ENCODE measurements around the gene PDE4D.

PDE4D gene

DNA sequence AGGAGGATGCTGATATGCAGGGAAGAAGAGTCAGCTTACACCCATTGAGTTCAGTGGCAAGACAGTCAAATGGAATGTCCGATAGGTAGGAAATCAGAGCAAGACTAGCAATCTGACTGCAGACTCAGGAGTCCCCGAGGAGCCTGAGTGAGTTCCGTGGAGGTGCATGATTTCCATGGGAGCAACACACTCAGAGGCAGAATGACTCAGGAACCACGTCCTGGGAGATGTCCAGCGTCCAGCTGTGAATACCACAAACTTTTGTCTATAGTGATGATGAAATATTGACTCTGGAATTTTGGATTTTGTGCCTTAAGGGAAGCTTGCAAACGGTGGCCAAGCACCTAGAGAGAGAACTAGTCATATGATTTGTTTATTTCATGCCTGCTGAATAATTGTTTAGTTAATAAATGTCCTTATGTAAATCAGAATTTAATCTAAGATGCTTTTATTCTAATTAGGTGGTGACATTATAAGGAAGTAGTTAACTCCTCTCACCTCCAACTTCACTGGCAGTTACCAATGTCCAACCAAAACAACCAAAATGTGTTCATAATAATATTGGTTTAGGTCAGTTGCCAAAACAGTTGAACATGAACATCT, 100.4 kb downstream of the PDE4D start:
- TF ChIP-seq FOXP2 (optimal IDR thresholded peaks at IDR 0.05; ENCODE audit: borderline replicate concordance, extremely low read depth, extremely low read length, insufficient read depth), result no peak
- TF ChIP-seq POLR2AphosphoS5 (IDR thresholded peaks at IDR 0.05; ENCODE audit: low read depth, low read length), result no peak
- TF ChIP-seq, protein P1, sequence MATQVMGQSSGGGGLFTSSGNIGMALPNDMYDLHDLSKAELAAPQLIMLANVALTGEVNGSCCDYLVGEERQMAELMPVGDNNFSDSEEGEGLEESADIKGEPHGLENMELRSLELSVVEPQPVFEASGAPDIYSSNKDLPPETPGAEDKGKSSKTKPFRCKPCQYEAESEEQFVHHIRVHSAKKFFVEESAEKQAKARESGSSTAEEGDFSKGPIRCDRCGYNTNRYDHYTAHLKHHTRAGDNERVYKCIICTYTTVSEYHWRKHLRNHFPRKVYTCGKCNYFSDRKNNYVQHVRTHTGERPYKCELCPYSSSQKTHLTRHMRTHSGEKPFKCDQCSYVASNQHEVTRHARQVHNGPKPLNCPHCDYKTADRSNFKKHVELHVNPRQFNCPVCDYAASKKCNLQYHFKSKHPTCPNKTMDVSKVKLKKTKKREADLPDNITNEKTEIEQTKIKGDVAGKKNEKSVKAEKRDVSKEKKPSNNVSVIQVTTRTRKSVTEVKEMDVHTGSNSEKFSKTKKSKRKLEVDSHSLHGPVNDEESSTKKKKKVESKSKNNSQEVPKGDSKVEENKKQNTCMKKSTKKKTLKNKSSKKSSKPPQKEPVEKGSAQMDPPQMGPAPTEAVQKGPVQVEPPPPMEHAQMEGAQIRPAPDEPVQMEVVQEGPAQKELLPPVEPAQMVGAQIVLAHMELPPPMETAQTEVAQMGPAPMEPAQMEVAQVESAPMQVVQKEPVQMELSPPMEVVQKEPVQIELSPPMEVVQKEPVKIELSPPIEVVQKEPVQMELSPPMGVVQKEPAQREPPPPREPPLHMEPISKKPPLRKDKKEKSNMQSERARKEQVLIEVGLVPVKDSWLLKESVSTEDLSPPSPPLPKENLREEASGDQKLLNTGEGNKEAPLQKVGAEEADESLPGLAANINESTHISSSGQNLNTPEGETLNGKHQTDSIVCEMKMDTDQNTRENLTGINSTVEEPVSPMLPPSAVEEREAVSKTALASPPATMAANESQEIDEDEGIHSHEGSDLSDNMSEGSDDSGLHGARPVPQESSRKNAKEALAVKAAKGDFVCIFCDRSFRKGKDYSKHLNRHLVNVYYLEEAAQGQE (IDR thresholded peaks at IDR 0.05; ENCODE audit: insufficient read depth in 1 of 2, low read depth in 2 of 2, low read length in 2 of 2), result no peak
- no peak for TF ChIP-seq SIN3A (IDR thresholded peaks at IDR 0.05; ENCODE audit: borderline replicate concordance, insufficient read depth, low read length)
- TF ChIP-seq TAF1 (IDR thresholded peaks at IDR 0.05; ENCODE audit: borderline replicate concordance, insufficient read depth, low read length), result no peak

DNA sequence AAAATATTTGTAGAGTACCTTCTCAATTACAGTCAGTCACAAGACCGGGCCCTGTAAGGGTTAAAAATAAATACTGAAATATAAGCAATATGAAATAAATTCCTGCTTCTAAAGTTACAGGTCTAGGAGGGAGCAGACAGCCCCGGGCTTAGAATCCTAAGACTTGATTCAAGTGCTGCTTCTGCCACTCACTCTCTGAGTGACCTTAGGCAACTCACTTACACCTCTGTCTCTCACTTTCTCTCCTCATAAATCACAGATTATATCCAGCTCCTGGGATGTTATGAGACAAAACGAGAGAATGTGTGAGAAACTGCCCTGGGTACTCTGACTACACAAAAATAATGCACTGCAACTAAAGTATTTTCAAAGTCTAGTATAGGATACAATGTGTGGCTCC, 101.9 kb downstream of the PDE4D start:
- TF ChIP-seq FOXP2 (optimal IDR thresholded peaks at IDR 0.05; ENCODE audit: borderline replicate concordance, extremely low read depth, extremely low read length, insufficient read depth), result no peak
- no peak for TF ChIP-seq POLR2AphosphoS5 (IDR thresholded peaks at IDR 0.05; ENCODE audit: low read depth, low read length)
- TF ChIP-seq, protein P1 (IDR thresholded peaks at IDR 0.05; ENCODE audit: insufficient read depth in 1 of 2, low read depth in 2 of 2, low read length in 2 of 2), result no peak
- TF ChIP-seq TAF1 (IDR thresholded peaks at IDR 0.05; ENCODE audit: borderline replicate concordance, insufficient read depth, low read length), result no peak
- no peak for TF ChIP-seq SIN3A (IDR thresholded peaks at IDR 0.05; ENCODE audit: borderline replicate concordance, insufficient read depth, low read length)

DNA sequence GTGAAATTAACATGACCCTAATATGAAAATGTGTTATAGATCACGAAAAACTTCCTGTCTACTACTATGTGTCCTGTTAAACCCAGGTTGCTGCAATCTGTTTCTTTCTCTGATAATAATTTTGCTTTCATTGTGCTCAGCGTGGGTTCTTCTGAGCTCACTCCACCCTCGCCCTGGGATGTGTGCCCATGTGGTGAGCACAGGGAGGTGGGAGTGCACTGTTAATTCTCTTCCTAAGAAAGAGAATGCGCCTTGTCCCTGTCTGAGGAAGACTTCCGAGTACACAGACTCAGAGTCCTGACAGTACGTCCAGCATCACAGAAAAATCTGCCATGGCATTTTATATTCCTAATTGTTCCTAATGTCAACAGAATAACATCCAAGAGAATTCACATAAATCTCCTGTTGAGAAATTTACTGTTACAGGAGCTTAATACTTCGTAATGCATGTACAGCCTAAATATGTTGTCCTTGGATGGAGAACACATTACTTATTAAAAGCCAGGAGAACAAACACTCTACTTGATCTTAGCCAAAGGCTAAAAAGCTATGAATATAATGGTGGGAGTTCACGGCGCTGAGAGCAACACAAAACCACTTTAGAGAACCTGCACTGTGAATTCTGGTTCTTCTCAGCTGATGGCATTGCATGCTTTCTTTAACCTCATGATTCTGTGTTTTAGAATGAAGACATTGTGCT, 102.6 kb downstream of the PDE4D start:
- TF ChIP-seq, protein P1 (IDR thresholded peaks at IDR 0.05; ENCODE audit: insufficient read depth in 1 of 2, low read depth in 2 of 2, low read length in 2 of 2), result no peak
- TF ChIP-seq TAF1 (IDR thresholded peaks at IDR 0.05; ENCODE audit: borderline replicate concordance, insufficient read depth, low read length) (no peak), FOXP2 (optimal IDR thresholded peaks at IDR 0.05; ENCODE audit: borderline replicate concordance, extremely low read depth, extremely low read length, insufficient read depth) (no peak), POLR2AphosphoS5 (IDR thresholded peaks at IDR 0.05; ENCODE audit: low read depth, low read length) (no peak), SIN3A (IDR thresholded peaks at IDR 0.05; ENCODE audit: borderline replicate concordance, insufficient read depth, low read length) (no peak)

DNA sequence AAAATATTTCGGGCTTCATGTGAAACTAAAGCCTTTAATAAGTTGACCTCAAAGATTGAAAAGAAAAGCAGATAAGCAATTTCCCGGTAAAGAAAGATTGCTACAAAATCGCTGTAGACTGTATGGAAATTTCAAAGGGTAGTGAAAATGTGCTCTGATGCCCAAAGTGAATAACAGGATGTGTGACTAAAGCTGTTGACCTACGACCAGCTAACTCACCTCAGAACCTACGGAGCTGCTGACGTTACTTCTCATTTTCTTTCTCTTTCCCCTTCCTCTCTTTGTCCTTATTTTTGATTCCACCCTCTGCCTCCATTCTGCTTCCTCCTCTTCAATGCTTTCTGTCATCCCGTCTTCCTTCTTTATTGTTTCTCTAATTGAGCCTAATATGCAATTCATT, 103.2 kb downstream of the PDE4D start:
- TF ChIP-seq, protein P1 (IDR thresholded peaks at IDR 0.05; ENCODE audit: insufficient read depth in 1 of 2, low read depth in 2 of 2, low read length in 2 of 2), result no peak
- TF ChIP-seq FOXP2 (optimal IDR thresholded peaks at IDR 0.05; ENCODE audit: borderline replicate concordance, extremely low read depth, extremely low read length, insufficient read depth), result no peak
- TF ChIP-seq SIN3A (IDR thresholded peaks at IDR 0.05; ENCODE audit: borderline replicate concordance, insufficient read depth, low read length), result no peak
- TF ChIP-seq POLR2AphosphoS5 (IDR thresholded peaks at IDR 0.05; ENCODE audit: low read depth, low read length), result no peak
- TF ChIP-seq TAF1 (IDR thresholded peaks at IDR 0.05; ENCODE audit: borderline replicate concordance, insufficient read depth, low read length), result no peak
